ENCODE data around the gene EVX2.

Gene EVX2

DNA sequence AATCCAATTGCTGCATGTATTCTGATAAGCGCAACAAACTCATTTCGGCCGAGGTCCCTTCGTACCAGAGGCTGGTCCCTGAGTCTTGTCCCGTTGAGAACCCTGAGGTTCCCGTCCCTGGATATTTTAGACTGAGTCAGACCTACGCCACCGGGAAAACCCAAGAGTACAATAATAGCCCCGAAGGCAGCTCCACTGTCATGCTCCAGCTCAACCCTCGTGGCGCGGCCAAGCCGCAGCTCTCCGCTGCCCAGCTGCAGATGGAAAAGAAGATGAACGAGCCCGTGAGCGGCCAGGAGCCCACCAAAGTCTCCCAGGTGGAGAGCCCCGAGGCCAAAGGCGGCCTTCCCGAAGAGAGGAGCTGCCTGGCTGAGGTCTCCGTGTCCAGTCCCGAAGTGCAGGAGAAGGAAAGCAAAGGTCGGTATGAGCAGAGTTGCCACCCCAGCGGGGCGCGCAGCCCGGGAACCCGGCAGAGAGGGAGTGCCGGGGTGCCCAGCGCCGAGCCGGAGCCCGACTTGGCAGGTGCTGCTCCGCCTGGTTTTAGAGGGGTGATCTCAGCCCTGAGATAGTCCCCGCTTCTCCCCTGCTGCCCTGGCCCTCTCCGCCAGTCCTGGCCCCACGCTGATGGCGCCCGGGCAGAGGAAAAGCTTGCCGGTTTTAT is 33.5 kb upstream of the EVX2 start:
- TF ChIP-seq, protein P1, sequence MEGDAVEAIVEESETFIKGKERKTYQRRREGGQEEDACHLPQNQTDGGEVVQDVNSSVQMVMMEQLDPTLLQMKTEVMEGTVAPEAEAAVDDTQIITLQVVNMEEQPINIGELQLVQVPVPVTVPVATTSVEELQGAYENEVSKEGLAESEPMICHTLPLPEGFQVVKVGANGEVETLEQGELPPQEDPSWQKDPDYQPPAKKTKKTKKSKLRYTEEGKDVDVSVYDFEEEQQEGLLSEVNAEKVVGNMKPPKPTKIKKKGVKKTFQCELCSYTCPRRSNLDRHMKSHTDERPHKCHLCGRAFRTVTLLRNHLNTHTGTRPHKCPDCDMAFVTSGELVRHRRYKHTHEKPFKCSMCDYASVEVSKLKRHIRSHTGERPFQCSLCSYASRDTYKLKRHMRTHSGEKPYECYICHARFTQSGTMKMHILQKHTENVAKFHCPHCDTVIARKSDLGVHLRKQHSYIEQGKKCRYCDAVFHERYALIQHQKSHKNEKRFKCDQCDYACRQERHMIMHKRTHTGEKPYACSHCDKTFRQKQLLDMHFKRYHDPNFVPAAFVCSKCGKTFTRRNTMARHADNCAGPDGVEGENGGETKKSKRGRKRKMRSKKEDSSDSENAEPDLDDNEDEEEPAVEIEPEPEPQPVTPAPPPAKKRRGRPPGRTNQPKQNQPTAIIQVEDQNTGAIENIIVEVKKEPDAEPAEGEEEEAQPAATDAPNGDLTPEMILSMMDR (IDR thresholded peaks at IDR 0.05; ENCODE audit: low read length), result no peak
- no peak for TF ChIP-seq EZH2 (IDR thresholded peaks at IDR 0.05; ENCODE audit: borderline replicate concordance, low read length)

DNA sequence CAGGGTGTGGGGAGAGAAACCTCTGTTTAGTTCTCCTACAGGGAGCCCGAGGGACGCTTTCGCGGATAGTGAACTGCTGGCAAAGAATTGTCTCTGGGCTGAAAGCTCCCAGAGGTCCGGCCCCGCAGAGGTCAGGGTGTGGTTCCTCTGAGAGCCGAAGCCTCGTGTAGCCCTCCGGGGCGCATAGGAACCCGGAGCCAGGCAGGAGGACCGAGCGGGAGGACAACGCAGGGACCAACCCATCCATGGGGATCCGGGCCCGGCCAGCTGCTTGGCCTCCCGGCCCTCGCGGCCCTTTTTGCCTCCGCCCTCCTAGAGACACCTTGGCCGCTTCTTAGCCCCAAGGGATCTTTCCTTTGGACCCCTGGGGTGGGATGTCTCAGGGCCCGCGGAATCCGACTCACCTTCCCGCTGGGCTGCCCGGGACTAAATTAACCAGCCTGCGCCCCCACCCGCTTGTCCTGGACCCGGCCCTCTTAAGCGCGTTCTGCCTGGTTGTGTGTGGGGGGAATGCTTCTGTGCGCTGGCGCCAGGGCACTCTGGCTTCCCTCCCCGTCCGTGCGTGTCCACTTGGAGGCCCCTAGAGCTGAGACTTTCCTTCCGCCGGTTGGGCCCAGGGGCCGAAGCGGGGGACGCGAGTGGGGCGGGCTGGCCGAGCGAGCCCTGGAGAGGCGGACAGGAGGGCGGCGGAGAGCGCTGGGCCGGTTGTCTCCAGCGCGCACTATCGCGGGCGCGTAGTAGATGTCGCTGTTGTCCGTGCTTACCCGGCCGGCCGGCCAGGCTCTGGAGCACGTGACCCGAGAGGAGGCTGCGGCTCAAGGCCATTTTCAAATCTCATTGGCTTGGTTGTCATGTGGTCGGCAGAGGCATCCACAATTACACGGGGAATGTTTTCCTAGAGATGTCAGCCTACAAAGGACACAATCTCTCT is 32.4 kb upstream of the EVX2 start, which contains the start of gene HOXD10:
TSS of gene HOXD10 (plus strand) at position 896 of the 931 bp plus-strand sequence. CDS start 56 bp downstream, outside the sequence.
- no peaks in the 10 kb centered on the region for H3K9me2 ChIP-seq (ENCODE audit: low read depth, low read length)
- H3K36me3 ChIP-seq (ENCODE audit: insufficient read depth, low read length), result no peaks in the 10 kb centered on the region
- H3K4me3 ChIP-seq (ENCODE audit: low read depth, low read length, poor library complexity, severe bottlenecking), result no peak within 1 kb of the TSS
- no peak within 1 kb of the TSS for H3K9ac ChIP-seq (ENCODE audit: low read length)
- H3K4me2 ChIP-seq (ENCODE audit: low read length), result no peak within 1 kb of the TSS
- no peaks in the 10 kb centered on the region for H3K4me1 ChIP-seq (ENCODE audit: insufficient read depth, low read length, severe bottlenecking)
- H3K27ac ChIP-seq (ENCODE audit: low read depth, low read length, poor library complexity, severe bottlenecking), result no peak within 1 kb of the TSS
- no peak within 1 kb of the TSS for H2AFZ ChIP-seq (ENCODE audit: low read length)
- TF ChIP-seq, protein P1 (IDR thresholded peaks at IDR 0.05; ENCODE audit: low read length), result no peak
- no peak for TF ChIP-seq EZH2 (IDR thresholded peaks at IDR 0.05; ENCODE audit: borderline replicate concordance, low read length)
- no peaks in the 10 kb centered on the region for H3F3A ChIP-seq (ENCODE audit: insufficient read depth, low read length)
- H3K27me3 ChIP-seq (ENCODE audit: insufficient read depth, low read length), result no peaks in the 10 kb centered on the region
- no peaks in the 10 kb centered on the region for H4K20me1 ChIP-seq (ENCODE audit: insufficient read depth, low read length)
- H3K79me2 ChIP-seq (ENCODE audit: insufficient read depth, low read length), result no peaks in the 10 kb centered on the region
- no peaks in the 10 kb centered on the region for H3K9me3 ChIP-seq (ENCODE audit: low read length)

More for the DNA sequence above, 33.5 kb upstream of the EVX2 start:
- no peaks in the 10 kb centered on the region for H3K4me1 ChIP-seq (ENCODE audit: insufficient read depth, low read length, severe bottlenecking)
- H3K36me3 ChIP-seq (ENCODE audit: insufficient read depth, low read length), result no peaks in the 10 kb centered on the region
- H3K27ac ChIP-seq (ENCODE audit: low read depth, low read length, poor library complexity, severe bottlenecking), result no peak overlapping the region
- H3K9ac ChIP-seq (ENCODE audit: low read length), result no peak overlapping the region
- H4K20me1 ChIP-seq (ENCODE audit: insufficient read depth, low read length), result no peaks in the 10 kb centered on the region
- no peaks in the 10 kb centered on the region for H3K9me3 ChIP-seq (ENCODE audit: low read length)
- H3K9me2 ChIP-seq (ENCODE audit: low read depth, low read length), result no peaks in the 10 kb centered on the region
- H3F3A ChIP-seq (ENCODE audit: insufficient read depth, low read length), result no peaks in the 10 kb centered on the region
- H2AFZ ChIP-seq (ENCODE audit: low read length), result no peak overlapping the region
- H3K79me2 ChIP-seq (ENCODE audit: insufficient read depth, low read length), result no peaks in the 10 kb centered on the region
- no peak overlapping the region for H3K4me3 ChIP-seq (ENCODE audit: low read depth, low read length, poor library complexity, severe bottlenecking)
- H3K4me2 ChIP-seq (ENCODE audit: low read length), result no peak overlapping the region
- no peaks in the 10 kb centered on the region for H3K27me3 ChIP-seq (ENCODE audit: insufficient read depth, low read length)

DNA sequence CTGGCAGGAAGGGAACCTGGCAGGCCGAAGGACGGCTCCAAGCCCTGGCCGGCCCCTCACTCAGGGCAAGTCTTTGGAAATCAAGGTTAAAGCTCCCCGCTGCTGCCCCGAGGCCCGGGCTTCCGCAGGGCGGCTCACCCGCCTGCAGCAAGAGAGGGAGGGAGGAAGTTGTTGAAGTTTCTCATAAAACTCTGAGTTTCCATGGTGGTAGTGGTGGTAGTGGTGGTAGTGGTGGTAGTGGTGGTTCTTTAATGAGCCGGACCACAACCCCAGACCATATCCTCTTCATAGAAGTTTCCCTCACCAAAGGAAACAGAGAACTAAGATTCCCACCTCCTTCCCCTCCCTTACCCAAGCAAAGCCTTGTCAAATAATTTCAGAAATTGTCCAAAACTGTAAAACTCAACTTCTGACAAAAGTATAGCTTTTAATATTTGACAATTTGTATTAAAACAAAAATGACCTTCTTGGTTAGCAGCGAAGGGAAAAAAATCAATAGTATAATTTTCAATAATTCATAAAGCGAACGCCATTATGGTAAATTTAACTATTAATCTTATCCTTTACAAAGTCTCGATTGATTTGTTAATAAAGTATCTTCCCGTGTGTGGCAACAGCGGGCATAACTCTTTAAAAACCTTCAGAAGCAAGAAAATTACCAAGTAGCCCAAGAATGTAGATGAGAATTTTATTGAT is 31.3 kb upstream of the EVX2 start:
- TF ChIP-seq EZH2 (IDR thresholded peaks at IDR 0.05; ENCODE audit: borderline replicate concordance, low read length), result no peak
- TF ChIP-seq, protein P1 (IDR thresholded peaks at IDR 0.05; ENCODE audit: low read length), result no peak
- no peak overlapping the region for H3K9ac ChIP-seq (ENCODE audit: low read length)
- H3K4me2 ChIP-seq (ENCODE audit: low read length), result no peak overlapping the region
- no peaks in the 10 kb centered on the region for H3K9me3 ChIP-seq (ENCODE audit: low read length)
- no peaks in the 10 kb centered on the region for H3K36me3 ChIP-seq (ENCODE audit: insufficient read depth, low read length)
- H3K27me3 ChIP-seq (ENCODE audit: insufficient read depth, low read length), result no peaks in the 10 kb centered on the region
- no peak overlapping the region for H2AFZ ChIP-seq (ENCODE audit: low read length)
- H3K4me1 ChIP-seq (ENCODE audit: insufficient read depth, low read length, severe bottlenecking), result no peaks in the 10 kb centered on the region
- H3F3A ChIP-seq (ENCODE audit: insufficient read depth, low read length), result no peaks in the 10 kb centered on the region
- no peak overlapping the region for H3K4me3 ChIP-seq (ENCODE audit: low read depth, low read length, poor library complexity, severe bottlenecking)
- no peaks in the 10 kb centered on the region for H3K79me2 ChIP-seq (ENCODE audit: insufficient read depth, low read length)
- H4K20me1 ChIP-seq (ENCODE audit: insufficient read depth, low read length), result no peaks in the 10 kb centered on the region
- H3K9me2 ChIP-seq (ENCODE audit: low read depth, low read length), result no peaks in the 10 kb centered on the region
- no peak overlapping the region for H3K27ac ChIP-seq (ENCODE audit: low read depth, low read length, poor library complexity, severe bottlenecking)

Data from OCI-LY1 (cell line).